Peyer's patch (tissue), 4 donors: ENCODE measurements around the gene CHP2.
A peak's percentile ranks its signal among the peaks of the same experiment; 100 is the strongest.

Experiments
- POLR2A ChIP-seq, 2 donors: fragments of 450-650 bp; IDR thresholded peaks; one replicate each; pipeline ENCODE4 v1.5.1; 2017; ENCODE audit warnings: antibody characterized with exemption in 2 of 2, mild to moderate bottlenecking in 2 of 2, moderate library complexity in 2 of 2
- TF ChIP-seq, protein P1 (sequence below), 6 experiments: fragments of 450-650 bp in 4 of 6; fragments of 200-600 bp in 2 of 6; sonication (generic) in 1 of 6; IDR thresholded peaks; one replicate each; pipeline ENCODE4 v1.5.1; 2017 to 2019; ENCODE audit warnings: antibody characterized with exemption in 6 of 6, mild to moderate bottlenecking in 3 of 6, moderate library complexity in 1 of 6

DNA sequence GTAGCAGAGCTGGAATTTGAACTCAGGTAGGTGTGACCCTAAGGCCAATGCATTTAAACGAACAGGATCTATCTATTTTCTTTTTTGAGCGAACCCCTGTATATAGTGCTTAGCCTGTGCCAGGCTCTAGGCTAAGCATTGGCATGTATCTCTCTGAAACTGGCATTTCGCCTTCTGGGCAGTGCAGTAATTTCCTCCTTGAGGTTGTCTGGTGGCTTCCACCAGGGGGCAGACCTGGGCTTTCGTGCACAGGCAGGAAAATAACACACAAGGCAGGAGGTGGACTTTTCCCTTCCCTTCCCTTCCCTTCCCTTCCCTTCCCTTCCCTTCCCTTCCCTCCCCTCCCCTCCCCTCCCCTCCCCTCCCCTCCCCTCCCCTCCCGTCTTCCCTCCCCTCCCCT lies 46.6 kb downstream of the CHP2 start:
- TF ChIP-seq, protein P1, sequence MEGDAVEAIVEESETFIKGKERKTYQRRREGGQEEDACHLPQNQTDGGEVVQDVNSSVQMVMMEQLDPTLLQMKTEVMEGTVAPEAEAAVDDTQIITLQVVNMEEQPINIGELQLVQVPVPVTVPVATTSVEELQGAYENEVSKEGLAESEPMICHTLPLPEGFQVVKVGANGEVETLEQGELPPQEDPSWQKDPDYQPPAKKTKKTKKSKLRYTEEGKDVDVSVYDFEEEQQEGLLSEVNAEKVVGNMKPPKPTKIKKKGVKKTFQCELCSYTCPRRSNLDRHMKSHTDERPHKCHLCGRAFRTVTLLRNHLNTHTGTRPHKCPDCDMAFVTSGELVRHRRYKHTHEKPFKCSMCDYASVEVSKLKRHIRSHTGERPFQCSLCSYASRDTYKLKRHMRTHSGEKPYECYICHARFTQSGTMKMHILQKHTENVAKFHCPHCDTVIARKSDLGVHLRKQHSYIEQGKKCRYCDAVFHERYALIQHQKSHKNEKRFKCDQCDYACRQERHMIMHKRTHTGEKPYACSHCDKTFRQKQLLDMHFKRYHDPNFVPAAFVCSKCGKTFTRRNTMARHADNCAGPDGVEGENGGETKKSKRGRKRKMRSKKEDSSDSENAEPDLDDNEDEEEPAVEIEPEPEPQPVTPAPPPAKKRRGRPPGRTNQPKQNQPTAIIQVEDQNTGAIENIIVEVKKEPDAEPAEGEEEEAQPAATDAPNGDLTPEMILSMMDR (IDR thresholded peaks at IDR 0.05), result peak; percentile 49 to 88 (median 75)
- no peak for TF ChIP-seq POLR2A (IDR thresholded peaks at IDR 0.05)
